T-helper 1 cell (primary cell): ENCODE measurements around the gene IQCH.
"Not testable (repeated sequence)": the region's sequence is repeated elsewhere in the genome, so short reads cannot be mapped to it uniquely, and the experiment has no call there.

ENCODE experiments used
- DNase-seq, 5 donors: peaks; one replicate each; pipeline ENCODE4 v3.0.0-alpha.2; 2012 to 2020

The IQCH gene

DNA sequence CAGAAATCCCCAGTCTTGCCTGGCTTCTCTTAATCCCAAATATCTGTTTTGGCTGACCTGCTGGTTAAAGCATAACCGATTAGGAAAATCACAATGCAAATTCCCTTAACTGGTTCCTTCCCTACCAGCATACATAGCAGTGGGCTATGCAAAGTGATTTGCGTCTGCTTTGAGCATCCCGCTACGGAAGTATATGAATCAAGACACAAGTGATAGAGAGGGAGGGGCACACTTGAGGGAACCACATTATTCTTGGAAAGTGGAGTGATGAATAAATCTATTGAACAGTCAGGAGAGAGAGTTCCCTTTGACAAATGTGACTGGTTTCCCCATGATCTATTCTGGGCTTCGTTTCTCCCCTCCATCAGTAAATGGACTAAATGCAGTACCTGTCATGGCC, 146.8 kb downstream of the IQCH start:
- no peak for DNase-seq

- no peak for DNase-seq
These were observed 149.0 kb downstream of the IQCH start for GRCh38 chr15:67403428-67404154.

DNA sequence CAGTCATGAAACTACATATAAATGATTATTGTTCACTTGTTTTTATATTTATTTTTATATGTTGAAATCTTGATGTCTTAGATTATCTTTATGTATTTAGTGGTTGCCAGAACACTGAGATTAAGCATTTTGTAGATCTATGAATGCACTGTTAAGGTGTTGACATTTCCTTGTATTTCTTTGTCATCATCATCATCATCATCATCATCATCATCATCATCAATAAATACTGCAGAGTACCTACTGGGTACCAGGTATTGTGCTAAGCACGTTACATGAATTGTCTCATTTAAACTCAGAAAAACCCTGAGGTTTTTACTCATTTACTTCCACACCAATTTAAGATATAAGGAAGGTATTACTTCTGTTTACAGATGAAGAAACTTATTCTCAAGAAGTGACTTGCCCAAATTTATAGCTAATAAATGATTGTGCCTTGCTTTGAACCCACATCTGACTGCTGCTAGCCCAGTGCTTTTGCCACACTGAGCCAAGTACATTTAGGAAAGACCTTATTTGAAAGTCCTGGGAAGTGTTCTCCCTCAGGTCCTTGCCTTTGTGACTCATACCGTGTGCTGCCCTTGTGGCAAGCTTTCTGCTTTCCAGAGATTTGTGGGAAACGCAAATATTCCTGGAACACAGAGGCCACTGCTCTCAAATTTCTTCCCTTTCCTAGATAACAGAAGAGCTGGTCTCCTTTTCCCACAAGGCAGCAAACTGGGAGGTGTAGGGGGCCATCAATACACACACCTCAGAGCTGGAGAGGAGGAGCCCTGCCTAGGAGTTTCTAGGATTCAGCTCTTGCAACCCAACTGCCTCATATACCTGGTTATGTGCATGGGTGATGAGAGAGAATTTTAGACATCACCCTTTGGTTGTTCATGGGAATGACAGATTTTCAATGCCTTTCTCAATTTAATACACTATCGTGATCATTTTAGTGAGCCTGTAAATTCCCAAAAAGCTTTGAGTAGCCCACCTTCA, 150.9 kb downstream of the IQCH start:
- no peak for DNase-seq

- DNase-seq, result no peak
These were observed 151.8 kb downstream of the IQCH start for GRCh38 chr15:67406257-67406861.

- DNase-seq, result no peak
These were observed 153.2 kb downstream of the IQCH start for GRCh38 chr15:67407786-67408185.

GRCh38 chr15:67409175-67409574, 154.6 kb downstream of the IQCH start:
- no peak for DNase-seq

DNA sequence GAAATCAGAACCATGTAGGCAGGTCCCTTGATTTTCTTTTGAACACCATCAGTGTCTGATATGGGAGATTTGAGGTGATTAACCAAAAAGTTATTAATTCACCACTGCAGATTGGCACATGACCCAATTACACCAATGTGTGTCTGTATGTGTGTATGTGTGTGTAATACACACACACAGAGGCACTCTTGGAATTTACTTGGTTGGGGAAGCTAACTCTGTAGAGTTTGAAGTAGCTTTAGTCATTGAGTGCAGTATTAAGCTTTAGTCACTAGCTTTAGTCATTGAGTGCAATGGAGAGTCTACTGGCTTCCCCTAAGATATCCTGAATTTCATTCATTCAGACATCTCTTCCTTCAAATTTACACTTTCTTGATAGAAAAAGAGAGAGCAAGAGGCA, 156.9 kb downstream of the IQCH start:
- no peak for DNase-seq

- DNase-seq, result no peak
These were observed 159.3 kb downstream of the IQCH start for GRCh38 chr15:67413770-67414390.

GRCh38 chr15:67415181-67415580, 160.6 kb downstream of the IQCH start:
- no peak for DNase-seq

DNA sequence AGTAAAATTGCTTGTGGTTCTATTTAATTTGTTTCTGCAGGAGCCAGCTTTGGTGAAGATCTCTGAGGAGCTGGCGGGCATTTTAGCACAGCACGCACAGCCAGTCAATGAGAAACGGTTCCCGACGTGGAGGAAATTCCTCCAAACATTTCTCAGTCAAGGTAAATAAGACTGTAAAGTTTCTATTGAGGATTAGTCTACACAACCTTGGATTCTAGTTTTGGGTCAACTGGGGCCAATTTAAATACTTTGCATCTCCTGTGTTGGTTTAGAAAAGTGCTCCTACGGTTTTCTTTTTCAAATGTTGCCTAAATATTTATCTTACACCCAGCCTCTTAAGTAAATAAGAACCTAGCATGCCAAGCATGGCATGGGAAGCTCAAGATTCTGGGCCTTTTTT, 162.3 kb downstream of the IQCH start:
- DNase-seq, result no peak

- DNase-seq, result no peak
These were observed 165.1 kb downstream of the IQCH start for GRCh38 chr15:67419705-67420104.

GRCh38 chr15:67420137-67420536, 165.6 kb downstream of the IQCH start:
- no peak for DNase-seq

DNA sequence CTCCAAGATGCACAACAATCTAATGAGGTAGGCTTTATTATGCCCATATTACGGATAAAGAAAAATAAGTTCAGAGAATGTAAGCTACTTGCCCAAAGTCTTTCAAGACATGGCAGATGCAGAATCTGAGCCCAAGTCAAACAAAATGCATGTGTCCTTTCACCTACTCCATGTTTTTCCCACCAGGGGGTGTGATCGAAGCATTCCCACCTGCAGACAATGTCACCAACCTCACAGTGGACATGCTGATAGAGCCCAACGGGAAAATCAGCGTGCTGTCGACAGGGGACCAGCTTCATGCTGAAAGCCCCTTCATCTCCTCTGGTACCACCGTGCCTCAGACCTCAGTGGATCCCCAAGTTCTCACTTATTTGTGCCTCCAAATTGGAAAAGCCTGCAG, 166.5 kb downstream of the IQCH start:
- no peak for DNase-seq

- DNase-seq, result no peak
These were observed 167.7 kb downstream of the IQCH start for GRCh38 chr15:67422296-67422695.

- DNase-seq, result peak in 2 of 5 donors; percentile 6 to 12
These were observed 179.0 kb downstream of the IQCH start for GRCh38 chr15:67433495-67434099.

DNA sequence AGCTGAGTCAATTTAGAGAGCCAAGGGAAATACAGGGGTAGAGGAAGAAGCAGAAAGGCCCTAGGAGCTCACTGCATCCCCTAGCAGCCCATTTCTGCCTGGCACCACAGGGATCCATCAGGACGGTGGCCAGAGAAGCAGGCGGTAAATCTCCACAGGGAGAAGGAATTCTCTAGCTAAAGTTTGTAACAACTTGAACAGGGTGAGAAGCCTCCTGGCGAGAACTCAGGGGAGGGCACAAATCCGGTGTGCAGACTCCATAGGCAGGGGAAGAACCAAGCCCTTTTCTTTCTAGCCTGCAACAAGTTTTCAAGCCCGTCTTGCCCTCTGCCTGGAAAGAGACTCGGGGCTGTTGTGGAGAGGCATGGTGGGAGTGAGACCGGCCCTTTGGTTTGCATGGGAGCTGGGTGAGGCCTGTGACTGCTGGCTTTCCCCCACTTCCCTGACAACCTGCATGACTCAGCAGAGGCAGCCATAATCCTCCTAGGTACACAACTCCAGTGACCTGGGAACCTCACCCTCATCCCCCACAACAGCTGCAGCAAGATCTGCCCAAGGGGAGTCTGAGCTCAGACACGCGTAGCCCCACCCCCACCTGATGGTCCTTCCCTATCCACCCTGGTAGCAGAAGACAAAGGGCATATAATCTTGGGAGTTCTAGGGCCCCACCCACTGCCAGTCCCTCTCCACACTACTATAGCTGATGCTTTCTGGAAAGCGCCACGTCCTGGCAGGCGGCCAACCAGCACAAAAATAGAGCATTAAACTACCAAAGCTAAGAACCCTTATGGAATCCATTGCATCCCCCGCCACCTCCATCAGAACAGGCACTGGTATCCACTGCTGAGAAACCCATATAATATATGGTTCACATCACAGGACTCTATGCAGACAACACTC, 182.0 kb downstream of the IQCH start:
- DNase-seq, result not testable (repeated sequence)

DNA sequence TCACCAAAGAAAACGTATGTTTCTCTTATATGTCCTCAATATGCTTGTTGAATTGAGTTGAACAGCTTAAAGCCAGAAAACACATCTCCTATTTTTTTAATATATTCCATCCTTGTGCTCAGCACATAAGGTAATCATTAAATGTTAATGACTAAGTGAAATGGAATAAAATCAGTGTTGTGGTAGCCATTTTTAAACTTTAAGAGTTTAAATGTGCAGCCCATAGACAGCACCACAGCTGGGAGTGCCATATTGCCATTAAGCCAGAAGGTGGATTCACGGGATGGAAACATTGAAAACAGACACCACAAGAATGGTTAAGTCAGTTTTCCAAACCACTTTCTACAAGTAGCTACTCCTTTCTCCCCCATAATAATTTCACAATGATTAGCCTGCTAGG, 189.5 kb downstream of the IQCH start:
- DNase-seq, result no peak

DNA sequence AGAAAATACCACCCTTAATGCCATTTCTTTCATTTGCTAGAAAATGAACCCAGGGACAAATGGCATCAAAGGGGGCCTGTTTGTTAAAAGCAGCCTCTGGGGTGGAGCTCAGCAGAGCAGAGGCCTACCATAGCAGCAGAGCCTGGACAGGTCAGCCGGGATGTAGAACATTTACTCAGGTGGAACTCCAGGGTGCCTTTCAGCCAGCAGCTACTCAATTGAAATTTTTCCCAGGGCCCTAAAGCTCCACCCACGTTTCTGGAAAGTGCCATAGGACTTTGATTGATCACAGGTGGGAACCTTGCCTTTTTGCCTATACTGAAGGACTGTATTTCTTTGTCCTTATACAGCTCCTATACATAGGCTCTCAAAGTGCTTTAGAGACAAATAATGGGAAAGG, 191.9 kb downstream of the IQCH start:
- DNase-seq, result no peak

DNA sequence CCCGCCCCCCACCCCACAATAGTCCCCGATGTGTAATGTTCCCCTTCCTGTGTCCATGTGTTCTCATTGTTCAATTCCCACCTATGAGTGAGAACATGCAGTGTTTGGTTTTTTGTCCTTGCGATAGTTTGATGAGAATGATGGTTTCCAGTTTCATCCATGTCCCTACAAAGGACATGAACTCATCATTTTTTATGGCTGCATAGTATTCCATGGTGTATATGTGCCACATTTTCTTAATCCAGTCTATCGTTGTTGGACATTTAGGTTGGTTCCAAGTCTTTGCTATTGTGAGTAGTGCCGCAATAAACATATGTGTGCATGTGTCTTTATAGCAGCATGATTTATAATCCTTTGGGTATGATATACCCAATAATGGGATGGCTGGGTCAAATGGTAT, 193.8 kb downstream of the IQCH start:
- not testable (repeated sequence) for DNase-seq

DNA sequence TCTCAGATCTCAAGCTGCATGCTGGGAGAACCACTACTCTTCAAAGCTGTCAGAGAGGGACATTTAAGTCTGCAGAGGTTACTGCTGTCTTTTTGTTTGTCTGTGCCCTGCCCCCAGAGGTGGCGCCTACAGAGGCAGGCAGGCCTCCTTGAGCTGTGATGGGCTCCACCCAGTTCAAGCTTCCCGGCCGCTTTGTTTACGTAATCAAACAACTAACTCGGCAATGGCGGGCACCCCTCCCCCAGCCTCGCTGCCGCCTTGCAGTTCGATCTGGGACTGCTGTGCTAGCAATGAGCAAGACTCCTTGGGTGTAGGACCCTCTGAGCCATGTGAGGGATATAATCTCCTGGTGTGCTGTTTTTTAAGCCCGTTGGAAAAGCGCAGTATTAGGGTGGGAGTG, 199.1 kb downstream of the IQCH start:
- not testable (repeated sequence) for DNase-seq
